Measurements from ENCODE around the gene FAM107B. TPM values are rescaled to one million over a fixed set of nuclear protein-coding genes. Genes with fewer than 3 reads are reported as not detected.

The FAM107B gene
- total RNA-seq, 1 donor from 2014 or later: 43.0 TPM

- Mint-ChIP-seq H3K36me3 (no peaks in the 10 kb centered on the region), H3K27ac (no peak overlapping the region), H3K4me1 (no peaks in the 10 kb centered on the region), H3K4me3 (no peak overlapping the region), H3K27me3 (ENCODE audit: insufficient read depth, low read depth) (no peaks in the 10 kb centered on the region), H3K9me3 (peaks cover 7% of the 10 kb centered on the region)
- TF ChIP-seq EZH2 (IDR thresholded peaks at IDR 0.05): no peak
- TF ChIP-seq EZH2phosphoT487 (IDR thresholded peaks at IDR 0.05): no peak
- TF ChIP-seq CTCF (IDR thresholded peaks at IDR 0.05): no peak
- Histone ChIP-seq H3K9ac (no peak overlapping the region), H3K4me1 (no peaks in the 10 kb centered on the region), H3K27ac (no peak overlapping the region), H3K4me3 (no peak overlapping the region), H4K20me1 (ENCODE audit: low read depth) (no peaks in the 10 kb centered on the region), H3K36me3 (no peaks in the 10 kb centered on the region), H3K79me2 (ENCODE audit: low read depth) (no peaks in the 10 kb centered on the region), H3K9me3 (ENCODE audit: low read depth) (no peaks in the 10 kb centered on the region), H3F3A (ENCODE audit: low read depth) (no peaks in the 10 kb centered on the region), H2AFZ (replicated peaks) (no peak overlapping the region), H3K4me2 (no peak overlapping the region), H3K27me3 (no peaks in the 10 kb centered on the region)
- no peak for DNase-seq (ENCODE audit: low spot score)
These were observed 49.8 kb downstream of the FAM107B start for GRCh38 chr10:14724931-14725330.

GRCh38 chr10:14723052-14723689 is 51.5 kb downstream of the FAM107B start:
- no peak overlapping the region for H2AFZ ChIP-seq (replicated peaks)
- no peaks in the 10 kb centered on the region for H3K79me2 ChIP-seq (ENCODE audit: low read depth)
- Mint-ChIP-seq H3K4me1 (no peaks in the 10 kb centered on the region), H3K9me3 (peaks cover 7% of the 10 kb centered on the region), H3K4me3 (no peak overlapping the region), H3K27me3 (ENCODE audit: insufficient read depth, low read depth) (no peaks in the 10 kb centered on the region), H3K27ac (no peak overlapping the region), H3K36me3 (no peaks in the 10 kb centered on the region)
- no peaks in the 10 kb centered on the region for H4K20me1 ChIP-seq (ENCODE audit: low read depth)
- H3K27ac ChIP-seq: no peak overlapping the region
- no peaks in the 10 kb centered on the region for H3K36me3 ChIP-seq
- TF ChIP-seq CTCF (IDR thresholded peaks at IDR 0.05): no peak
- no peak for TF ChIP-seq EZH2phosphoT487 (IDR thresholded peaks at IDR 0.05)
- no peak for TF ChIP-seq EZH2 (IDR thresholded peaks at IDR 0.05)
- H3K4me2 ChIP-seq: no peak overlapping the region
- no peaks in the 10 kb centered on the region for H3K4me1 ChIP-seq
- no peak overlapping the region for H3K9ac ChIP-seq
- H3K27me3 ChIP-seq: no peaks in the 10 kb centered on the region
- no peak overlapping the region for H3K4me3 ChIP-seq
- no peaks in the 10 kb centered on the region for H3F3A ChIP-seq (ENCODE audit: low read depth)
- DNase-seq (ENCODE audit: low spot score): no peak
- no peaks in the 10 kb centered on the region for H3K9me3 ChIP-seq (ENCODE audit: low read depth)

GRCh38 chr10:14717552-14717951 is 57.1 kb downstream of the FAM107B start:
- Mint-ChIP-seq H3K4me1 (no peaks in the 10 kb centered on the region), H3K27ac (peak overlapping the region; percentile 34), H3K36me3 (no peaks in the 10 kb centered on the region), H3K27me3 (ENCODE audit: insufficient read depth, low read depth) (peaks cover 5% of the 10 kb centered on the region), H3K4me3 (no peak overlapping the region), H3K9me3 (peaks cover 3% of the 10 kb centered on the region)
- no peaks in the 10 kb centered on the region for H3K4me1 ChIP-seq
- no peak overlapping the region for H3K4me3 ChIP-seq
- no peak for DNase-seq (ENCODE audit: low spot score)
- H3F3A ChIP-seq (ENCODE audit: low read depth): no peaks in the 10 kb centered on the region
- no peaks in the 10 kb centered on the region for H4K20me1 ChIP-seq (ENCODE audit: low read depth)
- no peak overlapping the region for H3K27ac ChIP-seq
- no peak overlapping the region for H3K9ac ChIP-seq
- H3K4me2 ChIP-seq: no peak overlapping the region
- TF ChIP-seq EZH2phosphoT487 (IDR thresholded peaks at IDR 0.05): no peak
- TF ChIP-seq EZH2 (IDR thresholded peaks at IDR 0.05): no peak
- no peak for TF ChIP-seq CTCF (IDR thresholded peaks at IDR 0.05)
- no peak overlapping the region for H2AFZ ChIP-seq (replicated peaks)
- no peaks in the 10 kb centered on the region for H3K9me3 ChIP-seq (ENCODE audit: low read depth)
- no peaks in the 10 kb centered on the region for H3K79me2 ChIP-seq (ENCODE audit: low read depth)
- no peaks in the 10 kb centered on the region for H3K27me3 ChIP-seq
- no peaks in the 10 kb centered on the region for H3K36me3 ChIP-seq

Data from neural progenitor cell (in vitro differentiated cells).